CD4-positive, alpha-beta T cell treated with Interleukin-15 for 4 hours (primary cell): ENCODE data around the gene SLC16A13.
A peak's percentile ranks its signal among the peaks of the same experiment; 100 is the strongest.

Experiments
- DNase-seq: peaks from one replicate; pipeline ENCODE4 v3.0.0-alpha.2; 2020; ENCODE audit warnings: low spot score

The SLC16A13 gene

DNA sequence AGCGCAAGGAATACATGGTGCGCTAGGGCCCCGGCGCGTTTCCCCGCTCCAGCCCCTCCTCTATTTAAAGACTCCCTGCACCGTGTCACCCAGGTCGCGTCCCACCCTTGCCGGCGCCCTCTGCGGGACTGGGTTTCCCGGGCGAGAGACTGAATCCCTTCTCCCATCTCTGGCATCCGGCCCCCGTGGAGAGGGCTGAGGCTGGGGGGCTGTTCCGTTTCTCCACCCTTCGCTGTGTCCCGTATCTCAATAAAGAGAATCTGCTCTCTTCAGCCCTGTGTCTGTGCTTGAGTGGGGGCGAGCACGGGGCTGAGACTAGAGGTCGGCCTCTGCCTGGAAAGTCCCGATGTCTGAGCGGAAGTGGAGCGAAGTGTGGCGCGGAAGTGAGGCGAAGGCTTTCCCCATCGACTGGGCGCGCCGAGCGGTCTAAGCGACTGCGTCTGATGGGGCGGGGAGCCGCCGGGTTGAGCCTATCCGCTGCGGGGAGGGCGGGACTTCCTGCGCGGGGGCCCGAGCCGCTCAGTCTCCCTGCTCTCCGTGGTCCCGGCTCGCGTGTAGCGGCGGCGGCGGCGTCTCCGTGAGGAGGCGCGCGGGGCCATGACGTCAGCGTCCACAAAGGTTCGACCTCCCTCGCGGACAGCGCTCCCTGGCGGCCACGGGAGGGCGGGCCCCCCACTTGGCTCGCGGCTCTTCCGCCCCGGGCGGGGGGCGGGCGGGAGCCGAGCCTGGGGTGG, 21.4 kb upstream of the SLC16A13 start:
- peak; percentile 98 for DNase-seq

DNA sequence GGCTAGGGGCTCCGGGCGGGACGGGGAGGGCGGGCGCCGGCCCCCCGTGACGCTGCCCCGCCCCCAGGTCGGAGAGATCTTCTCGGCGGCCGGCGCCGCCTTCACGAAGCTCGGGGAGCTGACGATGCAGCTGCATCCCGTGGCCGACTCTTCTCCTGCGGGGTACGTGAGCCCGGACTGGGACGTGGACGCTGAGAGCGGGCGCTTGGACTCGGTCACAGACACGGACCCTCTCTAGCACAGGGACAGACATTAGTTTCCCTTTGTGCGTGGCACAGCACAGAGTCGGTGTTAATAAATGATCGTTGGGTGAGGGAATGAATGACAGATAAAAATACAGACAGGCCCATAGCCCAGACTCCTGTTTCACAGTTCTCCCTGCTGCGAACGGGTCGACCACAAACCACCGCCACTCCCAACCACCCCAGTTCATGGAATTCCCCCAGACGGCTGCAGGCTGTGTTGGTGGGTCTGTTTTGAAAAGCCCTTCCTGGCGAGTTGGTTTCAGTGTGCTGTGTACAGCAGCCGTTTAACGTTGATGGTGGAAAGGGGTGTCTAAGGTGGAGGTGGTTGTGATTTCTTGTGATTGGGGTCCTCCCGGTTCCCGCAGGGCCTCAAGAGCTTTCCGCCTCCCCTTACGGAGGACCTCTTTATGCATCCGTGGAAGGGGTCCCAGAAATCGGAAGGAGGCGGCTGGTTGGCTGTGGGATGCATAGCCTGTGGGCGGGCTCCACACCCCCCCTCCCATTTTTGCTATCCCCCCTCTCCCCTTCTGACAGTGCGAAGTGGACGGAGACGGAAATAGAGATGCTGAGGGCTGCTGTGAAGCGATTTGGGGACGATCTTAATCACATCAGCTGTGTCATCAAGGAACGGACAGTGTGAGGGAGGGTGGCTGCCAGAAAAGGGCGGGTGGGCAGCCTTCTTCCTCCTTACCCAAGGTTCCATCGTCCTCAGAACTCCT, 20.5 kb upstream of the SLC16A13 start:
- DNase-seq, result peak; percentile 91

GRCh38 chr17:7016418-7016817, 19.4 kb upstream of the SLC16A13 start:
- no peak for DNase-seq

- DNase-seq, result no peak
Observed at GRCh38 chr17:7016886-7017826, 18.7 kb upstream of the SLC16A13 start.

DNA sequence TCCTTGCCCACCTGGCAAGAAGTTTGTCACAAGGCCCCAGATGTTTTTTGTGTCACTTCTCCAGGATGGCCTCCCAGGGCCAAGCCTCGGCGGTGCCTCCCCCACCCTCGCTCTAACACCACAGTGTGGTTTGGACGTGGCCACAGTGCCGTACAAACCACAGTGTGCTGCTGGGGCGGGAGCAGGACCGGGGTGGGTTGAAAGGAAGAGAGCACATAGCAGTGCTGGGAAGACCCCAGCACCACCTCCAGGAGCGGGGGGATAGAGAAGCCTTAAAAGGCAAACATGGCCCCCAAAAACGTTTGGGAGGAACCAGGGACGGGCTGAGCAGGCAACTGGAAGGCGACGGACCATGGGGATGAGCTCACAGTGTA, 18.0 kb upstream of the SLC16A13 start:
- DNase-seq, result no peak

GRCh38 chr17:7018331-7018964, 17.4 kb upstream of the SLC16A13 start:
- no peak for DNase-seq

DNA sequence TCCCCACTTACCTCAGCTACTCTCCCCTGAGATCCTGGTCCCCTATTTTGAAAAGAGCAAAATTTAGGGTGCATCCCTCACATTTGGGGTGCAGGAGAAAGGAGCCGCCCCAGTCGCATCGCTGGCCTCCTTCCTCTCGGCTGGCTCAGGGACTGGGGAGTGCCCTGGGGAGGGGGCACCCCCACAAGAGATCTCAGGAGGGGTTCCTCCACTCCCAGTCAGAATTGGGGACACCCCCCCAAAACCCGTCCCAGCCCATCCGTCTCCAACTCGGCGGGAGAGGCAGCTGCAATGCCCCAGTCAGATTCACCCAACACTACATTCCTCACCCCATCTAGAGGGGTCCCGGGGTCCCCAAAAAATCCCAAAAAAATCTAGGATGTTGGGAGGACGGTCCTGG, 16.4 kb upstream of the SLC16A13 start:
- DNase-seq, result no peak

- DNase-seq, result no peak
Observed at GRCh38 chr17:7019839-7020519, 15.8 kb upstream of the SLC16A13 start.

DNA sequence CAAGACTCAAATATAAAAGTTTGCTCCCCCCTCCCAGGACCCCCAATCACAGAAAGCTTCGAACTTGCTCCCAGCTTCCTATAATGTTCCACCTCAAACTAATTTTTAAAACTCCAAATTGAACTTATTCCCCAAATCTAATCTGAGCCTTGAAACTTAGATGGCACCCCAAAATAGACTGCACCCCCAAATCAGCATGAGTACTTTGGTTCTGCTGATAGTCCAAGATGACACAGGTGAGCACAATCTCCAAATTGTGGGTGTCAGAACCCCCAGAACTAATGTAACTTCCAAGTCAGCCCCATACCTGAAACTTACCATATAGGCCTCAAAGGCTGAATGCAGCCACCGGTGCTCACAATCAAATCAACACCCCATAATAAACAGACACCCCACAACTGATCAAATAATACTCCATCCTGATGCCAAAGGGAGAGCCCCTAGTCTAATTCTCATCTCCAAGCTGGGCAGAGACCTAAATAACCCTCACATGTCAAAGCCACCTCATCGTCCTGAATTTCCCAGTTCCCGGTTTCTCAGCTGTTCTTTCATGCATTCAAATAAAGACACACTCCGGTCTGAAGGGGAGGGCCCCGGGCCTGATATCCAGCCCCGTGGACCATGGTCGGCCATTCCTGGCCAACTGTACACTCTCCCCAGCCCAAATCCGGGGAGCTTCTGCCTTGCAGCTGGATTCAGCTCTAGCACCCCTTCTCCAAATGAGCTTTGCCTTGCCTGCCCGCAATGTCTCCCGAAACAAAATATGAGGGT, 14.7 kb upstream of the SLC16A13 start:
- no peak for DNase-seq

- peak; percentile 83 for DNase-seq
Observed at GRCh38 chr17:7021993-7022778, 13.6 kb upstream of the SLC16A13 start.

GRCh38 chr17:7022781-7023571, 12.8 kb upstream of the SLC16A13 start, which contains the start of gene BCL6B:
BCL6B (plus strand) TSS chr17:7023050; CDS start chr17:7023672, 622 bp downstream.
- DNase-seq, result no peak

DNA sequence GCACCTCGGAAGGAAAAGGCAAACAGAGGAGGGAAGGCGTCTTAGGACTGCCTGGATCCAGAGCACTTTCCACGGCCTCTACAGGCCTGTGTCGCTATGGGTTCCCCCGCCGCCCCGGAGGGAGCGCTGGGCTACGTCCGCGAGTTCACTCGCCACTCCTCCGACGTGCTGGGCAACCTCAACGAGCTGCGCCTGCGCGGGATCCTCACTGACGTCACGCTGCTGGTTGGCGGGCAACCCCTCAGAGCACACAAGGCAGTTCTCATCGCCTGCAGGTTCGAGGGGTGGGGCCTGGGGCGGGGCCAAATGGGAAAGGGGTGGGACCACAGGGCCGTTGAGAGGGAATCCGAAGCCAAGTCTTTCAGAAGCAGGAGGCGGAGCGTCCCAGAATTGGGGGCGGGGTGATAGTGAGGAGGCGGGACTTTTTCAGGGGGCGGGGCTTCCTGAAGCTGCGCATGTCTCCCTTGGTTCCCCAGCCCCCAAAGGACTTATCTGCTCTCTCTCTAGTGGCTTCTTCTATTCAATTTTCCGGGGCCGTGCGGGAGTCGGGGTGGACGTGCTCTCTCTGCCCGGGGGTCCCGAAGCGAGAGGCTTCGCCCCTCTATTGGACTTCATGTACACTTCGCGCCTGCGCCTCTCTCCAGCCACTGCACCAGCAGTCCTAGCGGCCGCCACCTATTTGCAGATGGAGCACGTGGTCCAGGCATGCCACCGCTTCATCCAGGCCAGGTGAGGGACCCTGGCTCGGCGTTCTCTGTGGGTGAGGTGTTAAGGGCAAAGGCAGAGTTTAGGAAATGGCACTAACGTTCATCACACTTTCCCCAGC, 12.0 kb upstream of the SLC16A13 start:
- peak; percentile 96 for DNase-seq

GRCh38 chr17:7024402-7024785, 11.4 kb upstream of the SLC16A13 start:
- no peak for DNase-seq

DNA sequence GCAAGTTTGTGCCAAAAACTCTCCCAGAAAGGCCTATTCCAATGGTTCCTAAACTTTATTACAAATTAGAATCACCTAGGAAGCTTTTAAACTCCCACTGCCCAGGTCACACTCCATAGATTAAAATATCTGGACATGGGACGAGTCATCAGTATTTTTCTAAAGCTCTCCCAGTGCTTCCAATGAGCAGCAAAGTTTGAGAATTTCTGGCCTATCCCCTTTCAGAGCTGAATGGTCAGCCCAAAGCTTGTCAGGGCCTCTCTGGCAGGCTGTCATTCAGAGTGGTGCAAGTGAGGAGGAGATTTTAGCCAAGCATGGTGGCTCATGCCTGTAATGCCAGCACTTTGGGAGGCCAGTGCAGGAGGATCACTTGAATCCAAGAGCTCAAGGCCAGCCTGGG, 10.6 kb upstream of the SLC16A13 start:
- no peak for DNase-seq

GRCh38 chr17:7026471-7027115, 9.2 kb upstream of the SLC16A13 start:
- DNase-seq, result no peak

DNA sequence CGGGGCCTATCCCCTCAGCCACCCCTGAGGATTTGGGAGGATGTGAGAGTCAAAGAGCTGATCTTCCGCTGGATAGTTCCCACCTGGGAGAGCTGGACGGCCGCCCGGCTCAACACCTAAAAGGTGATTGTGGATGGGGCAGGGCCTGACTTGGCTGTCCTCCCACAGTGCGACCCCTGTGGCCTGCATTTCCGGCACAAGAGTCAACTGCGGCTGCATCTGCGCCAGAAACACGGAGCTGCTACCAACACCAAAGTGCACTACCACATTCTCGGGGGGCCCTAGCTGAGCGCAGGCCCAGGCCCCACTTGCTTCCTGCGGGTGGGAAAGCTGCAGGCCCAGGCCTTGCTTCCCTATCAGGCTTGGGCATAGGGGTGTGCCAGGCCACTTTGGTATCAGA, 8.5 kb upstream of the SLC16A13 start:
- DNase-seq, result no peak

GRCh38 chr17:7029096-7029495, 6.7 kb upstream of the SLC16A13 start:
- no peak for DNase-seq
